Measurements from ENCODE around the gene MAST3.
"Not testable (repeated sequence)": the region's sequence is repeated elsewhere in the genome, so short reads cannot be mapped to it uniquely, and the experiment has no call there.

MAST3 gene

DNA sequence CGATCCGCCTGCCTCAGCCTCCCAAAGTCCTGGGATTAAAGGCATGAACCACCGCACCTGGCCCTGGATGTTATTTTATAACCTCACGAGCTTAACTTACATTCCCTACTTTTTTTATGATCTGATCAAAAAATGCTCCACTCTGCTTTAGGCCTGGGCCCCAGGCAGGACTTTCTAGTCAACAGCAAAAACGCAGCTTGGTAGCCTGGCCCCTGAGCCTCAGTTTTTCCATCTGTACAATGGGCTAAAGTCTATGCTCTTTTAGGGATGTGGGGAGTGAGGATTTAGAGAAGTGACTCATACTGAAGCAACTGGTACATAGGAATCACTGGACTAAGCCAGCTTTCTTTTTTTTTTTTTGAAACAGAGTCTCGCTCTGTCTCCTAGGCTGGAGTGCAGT is 43.5 kb downstream of the MAST3 start:
- no peak for DNase-seq

GRCh38 chr19:18143902-18144301 is 46.3 kb downstream of the MAST3 start:
- DNase-seq = no peak

DNA sequence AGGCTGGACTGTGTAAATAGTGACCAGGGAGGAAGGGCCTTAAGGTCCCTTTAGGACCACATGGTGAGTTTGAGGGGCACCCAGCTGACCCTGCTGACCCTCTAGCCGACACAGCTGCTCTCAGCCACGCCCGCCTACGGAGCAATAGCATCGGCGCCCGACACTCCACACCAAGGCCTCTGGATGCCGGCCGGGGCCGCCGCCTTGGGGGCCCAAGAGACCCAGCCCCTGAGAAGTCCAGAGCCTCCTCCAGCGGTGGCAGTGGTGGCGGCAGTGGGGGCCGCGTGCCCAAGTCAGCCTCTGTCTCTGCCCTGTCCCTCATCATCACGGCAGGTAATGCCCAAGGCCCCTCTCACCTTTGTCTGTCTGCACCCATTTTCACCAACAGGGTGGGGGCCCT is 46.8 kb downstream of the MAST3 start:
- no peak for DNase-seq

- DNase-seq = no peak
These were observed 47.3 kb downstream of the MAST3 start for GRCh38 chr19:18144906-18145305.

DNA sequence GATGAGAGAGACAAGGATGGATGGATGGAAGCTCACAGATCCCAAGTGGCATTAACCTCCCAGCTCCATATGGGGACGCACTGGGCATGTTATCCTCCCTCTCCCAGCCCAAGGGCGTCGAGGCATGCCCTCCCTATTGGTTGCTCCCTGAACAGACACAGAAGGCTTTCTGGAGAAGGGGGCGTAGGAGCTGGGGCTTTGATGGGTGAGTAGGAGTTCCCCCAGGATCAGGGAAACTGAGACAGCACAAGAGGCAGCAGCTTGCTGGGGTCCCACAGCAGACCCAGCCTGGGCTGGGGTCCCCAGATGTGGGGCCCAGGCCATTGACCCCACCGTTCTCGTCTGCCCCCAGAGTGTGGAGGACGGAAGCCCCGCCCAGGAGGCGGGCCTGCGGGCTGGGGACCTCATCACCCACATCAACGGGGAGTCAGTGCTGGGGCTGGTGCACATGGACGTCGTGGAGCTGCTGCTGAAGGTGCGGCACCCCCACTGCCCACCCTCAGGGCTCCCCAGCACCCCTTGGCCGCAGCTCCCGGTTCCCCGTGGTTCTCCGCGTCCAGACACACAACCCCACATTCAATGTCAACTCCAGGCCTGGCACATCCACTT is 47.9 kb downstream of the MAST3 start:
- DNase-seq = no peak

DNA sequence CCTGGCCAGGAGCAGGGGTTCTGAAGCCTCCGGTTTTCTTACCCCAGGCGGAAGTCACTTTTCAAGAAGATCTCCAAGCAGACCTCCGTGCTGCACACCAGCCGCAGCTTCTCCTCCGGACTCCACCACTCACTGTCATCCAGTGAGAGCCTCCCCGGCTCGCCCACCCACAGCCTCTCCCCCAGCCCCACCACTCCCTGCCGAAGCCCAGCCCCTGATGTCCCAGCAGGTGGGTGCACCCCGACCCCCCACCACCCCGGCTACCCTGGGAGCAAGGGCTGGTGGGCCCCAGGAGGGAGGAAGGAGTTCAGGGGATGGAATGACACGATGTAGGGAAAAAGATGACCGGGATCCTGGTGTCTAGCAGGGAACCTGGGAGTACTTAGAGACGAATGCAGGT is 49.8 kb downstream of the MAST3 start:
- no peak for DNase-seq

DNA sequence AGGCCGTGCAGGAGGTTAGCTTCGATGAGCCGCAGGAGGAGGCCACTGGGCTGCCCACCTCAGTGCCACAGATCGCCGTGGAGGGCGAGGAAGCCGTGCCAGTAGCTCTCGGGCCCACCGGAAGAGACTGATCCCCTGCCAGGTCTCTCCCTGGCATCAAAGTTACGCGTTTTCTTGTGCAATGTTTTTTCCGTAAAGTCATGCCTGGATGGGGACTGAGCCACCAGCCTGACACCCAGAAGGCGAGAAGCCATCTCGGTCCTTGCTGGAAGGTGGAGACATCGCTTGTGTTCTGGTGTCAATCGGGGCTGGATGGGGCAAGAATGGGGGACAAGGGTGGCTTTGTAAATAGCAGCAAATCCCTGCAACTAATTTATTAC is 52.0 kb downstream of the MAST3 start:
- no peak for DNase-seq

GRCh38 chr19:18150776-18151624 is 53.4 kb downstream of the MAST3 start:
- DNase-seq = no peak

DNA sequence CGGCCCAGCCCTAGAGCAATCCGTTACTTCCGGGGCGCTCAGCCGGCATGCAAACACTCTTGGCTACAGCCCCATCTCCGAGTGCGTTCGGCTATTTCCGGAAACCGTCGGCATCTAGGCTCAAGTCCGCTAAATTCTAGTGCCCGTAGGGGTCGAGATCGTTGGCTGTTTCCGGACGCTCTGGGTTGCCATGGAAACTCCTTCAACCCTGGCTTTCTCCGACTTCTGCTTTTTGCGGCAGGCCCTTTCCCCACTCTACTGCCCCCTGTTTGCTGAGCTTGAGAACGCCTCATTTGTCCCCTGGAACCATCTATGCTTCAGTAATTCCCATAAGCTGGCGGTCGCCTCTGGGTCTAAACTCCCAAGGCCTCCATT is 54.9 kb downstream of the MAST3 start:
- DNase-seq = peak; percentile 77 to 90

DNA sequence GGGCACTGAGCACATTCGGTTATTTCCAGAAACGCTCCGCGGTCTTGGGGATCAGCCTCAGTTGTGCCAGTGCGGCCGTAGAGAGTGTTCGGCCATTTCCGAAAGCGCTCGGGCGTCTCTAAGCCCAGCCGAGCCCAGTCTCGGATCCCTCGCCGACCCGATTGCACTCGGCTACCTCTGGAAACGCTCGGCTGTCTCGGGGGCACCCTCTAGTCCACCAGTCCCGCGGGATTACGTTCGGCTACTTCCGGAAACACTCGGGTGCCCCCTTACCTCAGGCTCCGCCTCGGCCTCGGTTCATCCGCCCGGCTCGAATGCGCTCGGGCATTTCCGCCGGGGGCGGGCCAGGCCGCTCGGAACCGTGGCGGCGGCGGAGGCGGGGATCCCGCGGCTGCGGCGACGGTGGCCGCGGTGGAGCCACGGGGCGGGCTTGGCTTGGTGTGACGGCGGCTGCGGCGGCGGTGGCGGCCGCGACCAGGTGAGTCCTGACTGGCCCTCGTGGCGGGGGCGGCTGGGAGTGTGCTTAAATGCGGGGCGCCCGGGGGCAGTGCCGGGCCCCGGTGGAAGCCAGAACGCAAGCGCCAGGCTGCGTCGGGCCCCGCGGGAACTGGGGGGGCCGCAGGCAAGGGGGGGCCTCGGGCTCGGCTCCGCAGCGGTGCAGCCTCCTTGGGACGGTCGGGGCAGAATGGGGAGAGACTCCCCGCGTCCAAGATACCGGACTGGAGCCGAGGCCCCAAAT is 55.4 kb downstream of the MAST3 start, which contains the start of gene PIK3R2:
TSS of gene PIK3R2 (plus strand) at position 347 of the 739 bp plus-strand sequence. CDS start 2,717 bp downstream, outside the sequence.
- peak; percentile 92 to 98 for DNase-seq

DNA sequence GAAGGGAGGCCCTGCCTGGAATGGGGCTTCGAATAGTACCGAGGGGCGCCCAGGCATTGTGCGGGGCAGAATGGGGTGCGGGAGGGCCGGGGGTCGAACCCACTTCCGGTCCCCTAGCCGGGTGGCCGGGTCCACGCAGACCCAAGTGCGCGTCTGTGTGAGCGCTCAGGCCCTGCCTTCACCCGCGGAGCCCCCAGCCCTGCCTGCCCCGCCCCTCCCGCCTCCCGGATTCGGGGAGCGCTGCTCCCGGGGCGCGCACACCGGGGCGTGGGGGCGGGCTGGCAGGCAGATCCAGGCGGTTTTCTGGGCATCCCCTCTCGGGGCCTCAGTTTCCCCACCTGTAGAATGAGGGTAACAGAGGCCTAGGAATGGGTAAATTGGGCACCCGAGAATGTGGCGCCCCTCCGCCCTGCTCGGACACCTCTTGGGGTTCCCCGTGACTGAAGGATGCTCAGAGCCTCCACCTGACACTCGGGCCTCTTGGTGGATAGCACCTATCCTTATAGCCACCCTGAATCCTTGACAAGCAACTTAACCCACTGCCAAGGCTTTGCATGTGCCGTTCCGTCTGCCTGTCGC is 56.1 kb downstream of the MAST3 start:
- DNase-seq = no peak

DNA sequence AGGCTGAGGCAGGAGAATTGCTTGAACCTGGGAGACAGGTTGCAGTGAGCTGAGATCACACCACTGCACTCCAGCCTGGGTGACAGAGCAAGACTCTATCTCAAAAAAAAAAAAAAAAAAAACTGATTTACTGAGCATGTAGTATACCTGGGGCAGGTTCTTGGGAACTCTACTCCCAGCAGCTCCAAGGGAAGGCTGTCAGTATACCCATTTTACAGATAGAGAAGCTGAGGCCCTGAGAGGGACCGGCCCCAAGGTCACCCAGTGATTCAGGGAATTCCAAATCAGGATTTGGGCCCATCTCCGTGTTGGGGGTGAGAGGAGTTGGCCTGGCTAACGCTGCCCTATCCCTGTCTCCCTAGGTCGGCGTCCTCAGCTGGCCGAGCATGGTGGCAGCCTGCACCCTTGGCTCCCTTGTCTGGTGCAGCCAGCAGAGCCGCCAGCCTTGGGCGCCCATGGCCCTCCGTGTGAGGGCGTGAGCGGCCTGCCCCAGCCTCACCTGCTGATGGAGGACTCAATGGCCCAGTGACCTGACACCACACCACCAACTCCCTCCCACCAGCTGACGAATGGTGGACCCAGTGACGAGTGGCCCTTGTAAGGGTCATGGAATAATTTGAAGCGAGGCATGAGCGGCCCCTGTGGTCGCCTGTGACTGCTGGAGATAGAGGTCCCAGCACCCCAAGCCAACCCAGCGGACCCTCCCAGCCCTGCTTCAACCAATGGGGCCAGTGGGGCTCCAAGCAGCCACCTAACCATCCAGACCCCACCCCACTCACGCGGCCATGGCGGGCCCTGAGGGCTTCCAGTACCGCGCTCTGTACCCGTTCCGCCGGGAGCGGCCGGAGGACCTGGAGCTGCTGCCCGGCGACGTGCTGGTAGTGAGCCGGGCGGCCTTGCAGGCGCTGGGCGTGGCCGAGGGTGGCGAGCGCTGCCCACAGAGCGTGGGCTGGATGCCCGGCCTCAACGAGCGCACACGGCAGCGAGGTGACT is 57.8 kb downstream of the MAST3 start:
- DNase-seq = no peak

- no peak for DNase-seq
These were observed 58.7 kb downstream of the MAST3 start for GRCh38 chr19:18156268-18156667.

DNA sequence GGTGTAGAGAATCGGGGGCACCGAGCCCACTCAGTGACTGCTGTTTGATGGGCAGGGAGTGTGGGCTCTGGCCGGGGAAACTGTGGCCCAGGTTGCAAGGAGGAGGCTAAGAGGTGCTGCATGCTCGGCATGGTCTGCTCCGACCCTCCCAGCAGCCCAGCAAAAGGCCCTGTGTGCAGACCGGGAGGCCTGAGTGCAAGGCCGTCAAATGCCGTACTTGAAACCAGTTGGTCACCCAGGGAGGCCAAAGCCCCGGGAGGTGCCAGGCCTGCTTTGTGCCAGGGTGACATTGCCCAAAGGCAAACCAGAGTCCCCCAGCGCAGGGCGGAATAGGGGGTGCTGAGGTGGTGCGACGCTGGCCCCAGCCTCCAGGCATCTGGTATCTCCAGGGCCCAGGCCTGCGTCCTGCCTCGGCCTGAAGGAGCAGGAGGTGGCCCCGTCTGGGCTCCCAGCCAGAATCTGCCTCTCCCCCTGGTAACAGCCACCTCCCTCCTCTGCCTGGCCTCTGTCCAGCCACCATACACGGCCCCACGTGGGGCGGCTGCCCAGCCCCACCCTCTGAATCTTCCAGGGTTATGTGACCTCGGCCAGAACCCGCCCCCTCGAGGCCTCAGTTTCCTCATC is 59.4 kb downstream of the MAST3 start:
- no peak for DNase-seq

DNA sequence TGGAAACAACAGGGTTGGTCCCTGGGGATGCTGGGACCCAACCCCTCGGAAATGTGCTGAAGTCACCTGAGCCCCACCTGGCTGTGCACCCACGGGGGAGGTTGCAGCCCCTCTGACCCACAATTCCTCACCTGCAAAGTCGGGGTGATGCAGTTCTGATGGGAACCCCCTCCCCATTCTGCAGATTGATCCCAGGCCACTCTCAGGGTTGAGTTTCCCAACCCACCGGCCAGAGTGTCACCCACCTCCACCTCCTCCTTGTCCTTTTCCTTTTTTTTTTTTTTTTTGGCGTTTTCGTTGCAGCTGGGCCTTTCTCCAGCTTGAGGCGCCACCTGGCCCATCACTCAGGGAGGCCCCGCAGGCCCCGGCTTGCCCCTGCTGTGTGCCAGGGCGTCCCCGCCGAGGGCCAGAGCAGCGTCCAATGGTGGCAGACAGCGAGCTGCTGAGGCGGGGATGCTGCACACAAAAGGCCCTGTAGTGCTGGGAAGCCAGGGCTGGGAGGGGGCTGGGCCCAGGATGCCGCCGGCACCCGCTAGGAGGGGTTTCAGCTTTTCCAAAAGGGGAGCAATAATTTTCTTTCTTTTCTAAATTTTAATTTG is 60.0 kb downstream of the MAST3 start:
- DNase-seq = peak in 1 of 2 experiments; percentile 67

DNA sequence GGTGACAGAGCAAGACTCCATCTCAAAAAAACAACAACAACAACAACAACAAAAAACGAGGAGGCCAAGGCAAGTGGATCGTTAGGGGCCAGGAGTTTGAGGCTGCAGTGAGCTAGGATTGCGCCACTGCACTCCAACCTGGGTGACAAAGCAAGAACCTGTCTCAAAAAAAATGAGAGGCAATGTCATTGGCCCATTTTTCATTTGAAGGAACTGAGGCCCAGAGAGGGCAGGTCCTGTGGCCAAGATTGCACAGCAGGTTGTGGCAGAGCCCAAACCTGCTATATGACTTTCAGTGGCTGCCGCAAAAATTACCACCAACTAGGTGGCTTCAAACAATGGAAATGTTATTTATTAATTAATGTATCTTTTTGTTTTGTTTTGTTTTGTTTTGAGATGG is 60.9 kb downstream of the MAST3 start:
- DNase-seq = no peak

DNA sequence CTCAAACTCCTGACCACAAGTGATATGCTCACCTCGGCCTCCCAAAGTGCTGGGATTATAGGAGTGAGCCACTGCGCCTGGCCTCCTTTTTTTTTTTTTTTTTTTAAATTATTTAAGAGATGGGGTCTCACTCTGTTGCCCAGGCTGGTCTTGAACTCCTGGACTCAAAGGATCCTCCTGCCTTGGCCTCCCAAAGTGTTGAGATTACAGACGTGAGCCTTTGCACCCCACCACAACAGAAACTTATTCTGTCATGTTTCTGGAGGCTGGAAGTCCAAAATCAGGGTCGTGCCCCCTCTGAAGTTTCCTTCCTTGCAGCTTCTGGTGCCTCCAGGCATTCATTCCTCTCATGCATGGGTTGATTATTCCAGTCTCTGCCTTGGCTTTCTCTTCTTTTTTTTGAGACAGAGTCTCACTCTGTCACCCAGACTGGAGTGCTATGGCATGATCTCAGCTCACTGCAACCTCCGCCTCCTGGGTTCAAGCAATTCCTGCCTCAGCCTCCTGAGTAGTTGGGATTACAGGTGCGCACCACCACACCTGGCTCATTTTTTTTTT is 61.6 kb downstream of the MAST3 start:
- DNase-seq = not testable (repeated sequence)

GRCh38 chr19:18159810-18160209 is 62.2 kb downstream of the MAST3 start:
- no peak for DNase-seq

DNA sequence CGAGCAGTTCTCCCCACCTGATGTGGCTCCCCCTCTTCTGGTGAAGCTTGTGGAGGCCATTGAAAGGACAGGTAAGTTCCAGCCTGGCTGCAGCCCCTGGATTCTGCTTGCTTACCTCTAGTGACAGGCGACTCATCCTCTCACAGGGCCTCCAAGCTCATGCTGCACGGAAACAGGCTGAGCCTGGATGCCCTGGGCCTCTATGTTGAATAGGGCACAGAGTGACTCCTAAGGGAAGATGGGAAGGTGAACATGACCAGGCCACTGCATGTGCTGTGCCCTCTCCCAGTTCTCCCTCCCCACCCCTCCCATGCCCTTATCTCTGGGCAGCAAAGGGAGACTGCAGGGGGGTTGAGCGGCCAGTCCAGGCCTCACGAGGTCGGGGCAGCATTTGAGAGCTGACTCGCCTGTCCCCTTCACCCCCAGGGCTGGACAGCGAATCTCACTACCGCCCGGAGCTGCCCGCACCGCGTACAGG is 63.0 kb downstream of the MAST3 start:
- DNase-seq = no peak

DNA sequence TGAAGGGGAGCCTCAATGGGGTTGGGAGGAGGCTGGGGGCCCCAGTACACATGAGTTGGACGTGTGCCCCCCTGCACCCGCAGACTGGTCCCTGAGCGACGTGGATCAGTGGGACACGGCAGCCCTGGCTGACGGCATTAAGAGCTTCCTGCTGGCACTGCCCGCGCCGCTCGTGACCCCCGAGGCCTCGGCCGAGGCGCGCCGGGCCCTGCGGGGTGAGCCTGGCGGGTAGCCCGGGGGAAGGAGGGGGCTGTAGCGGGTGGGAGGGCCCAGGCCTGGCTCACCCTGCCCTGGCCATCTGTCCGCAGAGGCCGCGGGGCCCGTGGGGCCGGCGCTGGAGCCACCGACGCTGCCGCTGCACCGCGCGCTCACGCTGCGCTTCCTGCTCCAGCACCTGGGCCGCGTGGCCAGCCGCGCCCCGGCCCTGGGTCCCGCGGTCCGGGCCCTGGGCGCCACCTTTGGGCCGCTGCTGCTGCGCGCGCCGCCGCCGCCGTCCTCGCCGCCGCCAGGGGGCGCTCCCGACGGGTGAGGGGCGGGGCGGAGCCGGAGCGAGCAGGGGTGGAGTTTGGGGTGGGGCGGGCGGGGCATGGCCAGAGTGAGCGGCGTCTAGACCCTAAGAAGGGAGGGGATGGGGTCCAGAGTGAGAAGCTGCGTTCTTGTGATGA is 63.5 kb downstream of the MAST3 start:
- DNase-seq = peak in 1 of 2 experiments; percentile 65
